GM12801 (cell line): ENCODE data around the gene PCDHAC2.

Experiments used
- CTCF ChIP-seq: IDR thresholded peaks from one replicate; pipeline ENCODE4 v1.5.1; 2011; ENCODE audit warnings: control low read depth; ENCODE audit not compliant: insufficient read length; ENCODE audit errors: extremely low read depth

PCDHAC2 gene, protein sequence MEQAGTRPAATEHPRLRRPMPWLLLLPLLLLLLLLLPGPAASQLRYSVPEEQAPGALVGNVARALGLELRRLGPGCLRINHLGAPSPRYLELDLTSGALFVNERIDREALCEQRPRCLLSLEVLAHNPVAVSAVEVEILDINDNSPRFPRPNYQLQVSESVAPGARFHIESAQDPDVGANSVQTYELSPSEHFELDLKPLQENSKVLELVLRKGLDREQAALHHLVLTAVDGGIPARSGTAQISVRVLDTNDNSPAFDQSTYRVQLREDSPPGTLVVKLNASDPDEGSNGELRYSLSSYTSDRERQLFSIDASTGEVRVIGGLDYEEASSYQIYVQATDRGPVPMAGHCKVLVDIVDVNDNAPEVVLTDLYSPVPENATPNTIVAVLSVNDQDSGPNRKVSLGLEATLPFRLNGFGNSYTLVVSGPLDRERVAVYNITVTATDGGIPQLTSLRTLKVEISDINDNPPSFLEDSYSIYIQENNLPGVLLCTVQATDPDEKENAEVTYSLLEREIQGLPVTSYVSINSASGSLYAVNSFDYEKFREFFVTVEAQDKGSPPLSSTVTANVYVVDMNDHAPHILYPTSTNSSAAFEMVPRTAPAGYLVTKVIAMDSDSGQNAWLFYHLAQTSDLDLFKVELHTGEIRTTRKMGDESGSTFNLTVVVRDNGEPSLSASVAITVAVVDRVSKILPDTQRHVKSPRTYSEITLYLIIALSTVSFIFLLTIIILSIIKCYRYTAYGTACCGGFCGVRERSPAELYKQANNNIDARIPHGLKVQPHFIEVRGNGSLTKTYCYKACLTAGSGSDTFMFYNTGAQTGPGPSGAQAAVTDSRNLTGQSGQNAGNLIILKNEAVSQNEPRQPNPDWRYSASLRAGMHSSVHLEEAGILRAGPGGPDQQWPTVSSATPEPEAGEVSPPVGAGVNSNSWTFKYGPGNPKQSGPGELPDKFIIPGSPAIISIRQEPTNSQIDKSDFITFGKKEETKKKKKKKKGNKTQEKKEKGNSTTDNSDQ

DNA sequence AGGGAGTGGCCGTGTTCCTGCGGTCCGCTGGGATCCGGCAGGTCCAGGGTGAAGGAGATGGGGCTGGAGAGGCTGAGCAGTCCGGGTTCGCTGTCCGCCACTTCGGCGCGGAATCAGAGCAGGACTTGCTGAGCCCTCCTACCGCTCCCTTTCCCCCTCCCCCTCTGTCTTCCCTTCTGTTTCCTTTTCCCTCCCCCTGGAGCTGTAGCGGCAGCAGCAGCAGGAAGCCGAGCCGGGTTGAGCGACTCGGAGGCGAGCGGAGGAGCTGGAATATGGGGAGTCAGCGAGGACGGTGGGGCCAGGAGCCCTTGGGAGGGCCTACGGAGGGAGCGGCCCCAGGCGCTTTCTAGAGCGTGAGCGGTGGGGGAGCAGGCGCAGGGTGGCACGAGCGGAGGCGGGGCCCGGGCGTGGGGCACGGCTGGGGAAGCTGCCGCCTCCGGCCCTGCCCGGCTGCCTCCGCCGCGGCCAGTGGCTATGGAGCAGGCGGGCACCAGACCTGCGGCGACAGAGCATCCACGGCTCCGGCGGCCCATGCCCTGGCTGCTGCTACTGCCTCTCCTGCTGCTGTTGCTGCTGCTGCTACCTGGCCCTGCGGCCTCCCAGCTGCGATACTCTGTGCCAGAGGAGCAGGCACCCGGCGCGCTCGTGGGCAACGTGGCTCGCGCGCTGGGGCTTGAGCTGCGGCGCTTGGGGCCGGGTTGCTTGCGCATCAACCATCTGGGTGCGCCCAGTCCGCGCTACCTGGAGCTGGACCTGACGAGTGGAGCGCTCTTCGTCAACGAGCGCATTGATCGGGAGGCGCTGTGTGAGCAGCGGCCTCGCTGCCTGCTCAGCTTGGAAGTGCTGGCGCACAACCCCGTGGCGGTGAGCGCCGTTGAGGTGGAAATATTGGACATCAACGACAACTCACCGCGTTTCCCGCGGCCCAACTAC, at the start of gene PCDHAC2:
TSS of gene PCDHAC2 (plus strand) at position 184 of the 933 bp plus-strand sequence. CDS start at position 475, 291 bp downstream.
- no peak for TF ChIP-seq CTCF

- no peak for TF ChIP-seq CTCF
Measured at GRCh38 chr5:140923601-140924000, 42.7 kb upstream of the PCDHAC2 start.

- no peak for TF ChIP-seq CTCF
Measured at GRCh38 chr5:140925806-140926442, 40.4 kb upstream of the PCDHAC2 start, which contains the start of gene PCDHAC1. Gene PCDHAC1 (plus strand): TSS chr5:140926299. CDS start chr5:140926893, 594 bp downstream.

DNA sequence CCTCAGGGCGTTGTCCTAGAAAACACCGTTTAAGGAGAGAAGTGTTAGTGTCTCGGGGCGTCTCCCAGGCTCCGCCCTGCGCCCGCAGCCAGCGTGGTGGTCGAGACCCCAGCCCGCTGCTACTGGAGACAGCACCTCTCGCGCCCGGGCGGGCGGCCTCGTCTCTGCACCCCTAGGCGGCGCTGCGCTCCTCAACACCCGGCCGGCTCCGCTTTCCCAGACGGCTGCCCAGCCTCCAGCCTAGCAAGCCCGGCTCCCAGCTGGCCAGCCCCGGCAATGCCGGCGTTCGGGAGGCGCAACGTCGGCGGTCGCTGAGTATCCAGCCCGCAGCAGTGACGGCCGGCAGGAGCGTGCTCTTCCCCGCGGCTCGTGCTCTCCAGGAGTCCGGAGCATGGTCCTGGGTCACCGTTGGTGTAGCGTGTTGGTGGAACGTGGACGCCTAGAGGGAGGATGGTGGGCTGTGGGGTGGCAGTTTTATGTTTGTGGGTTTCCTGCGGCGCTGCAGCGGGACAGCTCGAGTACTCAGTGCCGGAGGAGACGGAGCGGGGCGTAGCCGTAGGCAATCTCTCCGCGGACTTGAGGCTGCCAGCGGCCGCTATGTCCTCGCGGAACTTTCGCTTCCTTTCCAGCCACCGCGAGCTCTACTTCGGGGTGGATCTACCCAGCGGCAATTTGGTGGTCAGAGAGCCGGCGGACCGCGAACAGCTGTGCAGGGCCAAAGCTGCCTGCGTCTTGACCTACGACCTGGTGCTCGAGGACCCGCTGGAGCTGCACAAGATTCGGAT, 39.6 kb upstream of the PCDHAC2 start:
- no peak for TF ChIP-seq CTCF

GRCh38 chr5:140927228-140927573, 39.1 kb upstream of the PCDHAC2 start:
- no peak for TF ChIP-seq CTCF

DNA sequence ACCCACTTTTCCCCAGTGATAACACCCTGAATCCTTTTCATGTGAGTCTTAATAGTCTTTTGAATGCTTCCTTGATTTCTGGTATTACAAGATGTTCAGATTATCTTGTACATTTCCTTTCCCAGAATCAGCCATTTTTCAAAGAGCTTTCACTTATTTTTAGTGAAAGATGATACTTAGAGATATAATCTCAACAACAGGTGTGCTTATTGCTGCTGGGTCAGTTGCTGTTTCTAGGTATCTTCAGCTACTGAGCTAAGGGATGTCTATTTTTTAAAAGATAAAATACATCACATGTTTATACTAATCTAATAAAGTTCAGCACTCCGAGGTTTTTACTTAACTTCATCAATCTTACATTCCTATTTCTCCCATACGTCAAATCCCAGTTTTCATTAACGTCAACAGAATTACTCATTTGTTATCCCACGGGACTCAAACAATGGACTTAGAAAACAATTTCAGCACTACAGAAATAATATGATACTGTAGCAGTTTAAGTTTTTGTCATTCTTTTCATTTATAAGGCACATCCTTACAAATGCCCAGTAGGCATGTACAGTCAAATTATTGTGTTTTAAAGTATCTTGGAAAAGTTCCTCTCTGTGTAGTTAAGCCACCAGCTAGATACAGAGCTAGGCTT, 31.2 kb upstream of the PCDHAC2 start:
- TF ChIP-seq CTCF = no peak
